Measurements from ENCODE around the gene TFAM.
"Not testable (repeated sequence)": the region's sequence is repeated elsewhere in the genome, so short reads cannot be mapped to it uniquely, and the experiment has no call there.

The TFAM gene

GRCh38 chr10:58373442-58373827 lies 11.8 kb upstream of the TFAM start:
- no peak for DNase-seq

DNA sequence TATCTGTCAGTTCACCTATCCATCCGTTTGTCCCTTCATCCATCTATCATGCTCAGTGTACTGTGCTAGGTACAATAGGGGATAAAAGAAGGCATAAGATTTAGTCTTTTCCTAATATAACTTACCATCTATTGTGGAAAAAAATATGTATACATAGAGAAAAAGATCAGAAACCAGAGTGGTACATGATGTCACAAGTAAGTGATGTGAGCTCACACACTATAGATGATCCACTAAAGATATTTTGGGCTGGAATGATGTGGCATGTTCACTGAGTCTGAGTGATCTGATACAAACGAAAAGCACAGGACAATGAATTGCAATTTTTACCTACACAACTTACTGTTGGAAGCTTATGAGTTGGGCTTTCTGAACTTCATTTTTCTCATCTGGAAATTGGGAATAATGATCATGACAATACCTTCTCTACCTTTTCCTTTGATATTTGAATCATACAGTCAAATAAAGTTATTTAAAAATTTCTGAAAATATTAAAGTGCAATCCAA lies 2.7 kb upstream of the TFAM start:
- DNase-seq = no peak

- no peak for DNase-seq
Measured at GRCh38 chr10:58384095-58384494, 1.1 kb upstream of the TFAM start.

- DNase-seq = no peak
Measured at GRCh38 chr10:58384544-58384998, 639 bp upstream of the TFAM start.

DNA sequence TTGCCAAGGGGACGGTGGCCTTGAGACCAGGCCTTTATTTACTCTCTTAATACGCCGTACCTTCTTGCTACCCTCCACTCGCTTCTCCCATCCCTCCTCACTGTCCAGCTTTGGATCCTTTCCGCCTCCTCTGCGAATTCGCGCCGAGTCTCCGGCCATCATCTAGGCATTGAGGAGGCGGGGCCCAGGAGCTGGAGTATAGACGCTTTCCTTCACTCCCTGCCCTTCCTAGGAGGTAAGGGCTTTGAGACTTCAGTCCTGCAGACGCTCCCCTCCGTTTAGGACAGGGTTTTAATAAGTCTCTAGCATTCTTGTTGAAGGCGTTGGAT lies 538 bp downstream of the TFAM start:
- peak in 1 of 2 experiments; percentile 12 for DNase-seq

DNA sequence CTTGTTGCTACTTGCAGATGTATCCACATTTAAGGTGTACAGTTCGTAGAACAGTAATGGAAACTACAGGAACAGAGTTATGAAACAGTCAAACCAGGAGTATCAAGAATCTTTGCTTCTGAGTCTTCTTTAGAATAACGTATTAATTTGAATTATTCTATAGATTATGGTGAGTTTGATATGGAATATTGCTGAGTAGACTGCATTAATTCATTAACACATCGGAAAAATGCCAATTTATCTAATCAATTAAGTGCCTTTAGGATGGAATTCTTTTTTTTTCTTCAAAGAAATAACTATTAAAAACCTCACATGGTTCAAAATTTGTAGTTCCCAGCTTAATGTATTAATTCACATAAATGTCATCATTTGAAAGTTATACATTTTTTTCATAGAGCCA lies 3.8 kb downstream of the TFAM start:
- no peak for DNase-seq

GRCh38 chr10:58393317-58393716 lies 8.1 kb downstream of the TFAM start:
- DNase-seq = no peak

DNA sequence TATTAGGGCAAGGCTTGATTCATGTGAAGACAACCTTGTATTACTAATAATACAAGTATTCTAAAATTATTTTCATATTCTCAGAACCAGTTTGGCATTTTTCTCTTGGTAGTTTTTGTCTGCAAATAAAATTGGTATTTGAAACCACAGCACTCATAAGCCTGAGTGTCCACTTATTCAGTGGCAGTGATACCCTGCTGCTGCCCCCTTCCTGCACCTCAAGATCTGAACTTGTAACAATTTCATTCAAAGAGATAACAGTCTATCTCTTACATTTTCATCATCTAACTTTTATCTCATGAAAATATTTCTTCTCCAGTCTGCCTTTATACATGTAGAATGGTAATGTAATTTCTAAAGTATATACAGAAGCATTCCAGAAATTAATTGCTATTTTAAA lies 9.3 kb downstream of the TFAM start:
- no peak for DNase-seq

GRCh38 chr10:58396057-58396456 lies 10.8 kb downstream of the TFAM start:
- no peak for DNase-seq

DNA sequence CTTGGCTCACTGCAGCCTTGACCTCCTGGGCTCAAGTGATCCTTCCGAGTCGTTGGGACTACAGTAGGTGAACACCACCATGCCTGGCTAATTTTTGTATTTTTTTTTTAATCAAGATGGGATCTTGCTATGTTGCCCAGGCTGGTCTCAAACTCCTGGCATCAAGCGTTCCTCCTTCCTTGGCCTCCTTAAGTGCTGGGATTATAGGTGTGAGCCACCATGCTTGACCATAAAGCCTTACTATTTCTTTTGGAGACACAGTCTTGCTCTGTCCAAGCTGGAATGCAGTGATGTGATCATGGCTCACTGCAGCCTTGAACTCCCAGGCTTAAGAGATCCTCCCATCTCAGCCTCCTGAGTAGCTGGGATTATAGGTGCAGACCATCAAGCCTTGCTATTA lies 12.6 kb downstream of the TFAM start:
- DNase-seq = no peak

DNA sequence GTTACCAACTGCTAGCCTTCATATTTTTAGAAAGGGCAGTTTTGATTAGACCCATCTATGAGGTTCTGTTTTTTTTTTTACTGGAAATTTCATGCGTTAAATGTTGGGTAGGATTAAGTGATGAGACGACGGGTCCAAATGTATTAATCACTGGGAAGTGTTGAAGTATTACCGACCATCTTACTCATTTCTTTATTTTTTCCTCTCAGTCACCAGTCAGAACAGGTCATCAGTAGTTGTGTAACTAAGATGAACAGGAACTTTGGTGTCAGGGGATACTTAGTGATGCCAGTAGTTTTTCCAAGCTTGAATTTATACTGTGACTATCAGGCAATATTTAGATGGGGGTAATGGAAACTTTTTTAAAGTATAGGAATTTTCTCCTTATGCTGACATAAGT lies 14.2 kb downstream of the TFAM start:
- DNase-seq = no peak

GRCh38 chr10:58400609-58401008 lies 15.4 kb downstream of the TFAM start:
- DNase-seq = no peak

GRCh38 chr10:58404001-58404400 lies 18.8 kb downstream of the TFAM start:
- DNase-seq = no peak

- DNase-seq = no peak
Measured at GRCh38 chr10:58409956-58410610, 24.9 kb downstream of the TFAM start.

GRCh38 chr10:58412502-58412961 lies 27.3 kb downstream of the TFAM start:
- no peak for DNase-seq

GRCh38 chr10:58414270-58415041 lies 29.2 kb downstream of the TFAM start:
- peak in 1 of 2 experiments; percentile 17 for DNase-seq

GRCh38 chr10:58415757-58416156 lies 30.5 kb downstream of the TFAM start:
- DNase-seq = no peak

- DNase-seq = not testable (repeated sequence)
Measured at GRCh38 chr10:58417902-58418301, 32.7 kb downstream of the TFAM start.

DNA sequence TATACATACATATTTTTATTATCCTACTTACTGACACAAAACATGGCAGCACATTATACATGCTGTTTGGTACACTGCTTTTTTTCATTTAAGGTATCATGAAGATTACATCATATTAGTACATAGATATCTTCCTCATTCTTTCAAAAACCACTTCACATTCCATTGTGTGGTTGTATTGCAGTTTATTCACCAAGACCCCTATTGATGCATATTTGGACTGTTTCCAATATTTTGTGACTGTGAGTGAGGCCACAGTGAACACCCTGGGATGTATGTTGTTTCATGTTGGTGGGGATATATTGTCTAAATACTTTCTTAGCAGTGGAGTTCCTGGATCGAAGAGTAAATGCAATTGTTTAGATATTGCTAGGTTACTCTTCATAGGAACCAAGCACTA lies 39.0 kb downstream of the TFAM start:
- DNase-seq = no peak

- DNase-seq = not testable (repeated sequence)
Measured at GRCh38 chr10:58428436-58428835, 43.2 kb downstream of the TFAM start.

- DNase-seq = no peak
Measured at GRCh38 chr10:58431903-58432302, 46.7 kb downstream of the TFAM start.

DNA sequence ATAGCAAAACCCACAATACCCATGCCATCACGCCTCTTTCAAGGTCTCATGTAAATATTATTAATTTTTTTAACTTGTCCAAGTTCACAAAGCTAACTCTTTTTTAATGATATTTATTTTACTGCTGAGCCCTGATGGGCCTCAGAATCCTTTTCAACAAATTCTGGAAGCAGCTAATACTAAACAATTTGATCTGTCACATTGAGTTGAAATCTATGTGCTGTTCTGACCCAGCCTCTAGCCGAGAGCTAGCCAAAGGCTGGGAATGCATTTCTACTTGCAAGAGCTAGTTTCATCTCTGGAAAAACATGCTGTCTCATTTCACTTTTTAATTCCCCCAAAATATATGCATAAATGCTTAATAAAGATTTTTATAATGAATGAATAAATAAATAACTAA lies 47.9 kb downstream of the TFAM start:
- DNase-seq = no peak

DNA sequence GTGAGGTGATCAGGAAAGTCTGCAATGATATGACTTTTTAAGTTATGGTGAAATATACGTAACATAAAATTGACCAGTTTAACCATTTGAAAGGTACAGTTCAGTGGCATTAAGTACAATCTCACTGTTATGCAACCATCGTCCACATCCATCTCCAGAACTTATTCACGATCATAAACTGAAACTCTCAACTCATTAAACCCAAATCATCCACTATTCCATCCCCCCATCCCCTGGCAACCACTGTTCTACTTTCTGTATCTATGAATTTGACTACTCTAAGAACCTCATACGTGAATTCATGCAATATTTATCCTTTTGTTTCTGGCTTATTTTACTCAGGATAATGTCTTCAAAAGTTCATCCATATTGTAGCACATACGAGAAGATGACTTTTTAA lies 48.4 kb downstream of the TFAM start:
- no peak for DNase-seq

- DNase-seq = no peak
Measured at GRCh38 chr10:58435297-58435985, 50.2 kb downstream of the TFAM start.

Measured in NCI-H524 (cell line).